PC-9 (cell line): Measurements from ENCODE around the gene GCNT2.

Source experiments
- EZH2 ChIP-seq: fragments of 200-600 bp; sonication (generic); IDR thresholded peaks from 2 replicates; pipeline ENCODE4 v1.8.0; 2017; ENCODE audit warnings: antibody characterized with exemption, low read depth
- TF ChIP-seq, protein P1 (sequence below): fragments of 200-600 bp; sonication (generic); conservative IDR thresholded peaks from 2 replicates; pipeline ENCODE4 v1.6.1; 2017; ENCODE audit warnings: mixed run types, antibody characterized with exemption, mild to moderate bottlenecking, moderate library complexity

- TF ChIP-seq, protein P1, sequence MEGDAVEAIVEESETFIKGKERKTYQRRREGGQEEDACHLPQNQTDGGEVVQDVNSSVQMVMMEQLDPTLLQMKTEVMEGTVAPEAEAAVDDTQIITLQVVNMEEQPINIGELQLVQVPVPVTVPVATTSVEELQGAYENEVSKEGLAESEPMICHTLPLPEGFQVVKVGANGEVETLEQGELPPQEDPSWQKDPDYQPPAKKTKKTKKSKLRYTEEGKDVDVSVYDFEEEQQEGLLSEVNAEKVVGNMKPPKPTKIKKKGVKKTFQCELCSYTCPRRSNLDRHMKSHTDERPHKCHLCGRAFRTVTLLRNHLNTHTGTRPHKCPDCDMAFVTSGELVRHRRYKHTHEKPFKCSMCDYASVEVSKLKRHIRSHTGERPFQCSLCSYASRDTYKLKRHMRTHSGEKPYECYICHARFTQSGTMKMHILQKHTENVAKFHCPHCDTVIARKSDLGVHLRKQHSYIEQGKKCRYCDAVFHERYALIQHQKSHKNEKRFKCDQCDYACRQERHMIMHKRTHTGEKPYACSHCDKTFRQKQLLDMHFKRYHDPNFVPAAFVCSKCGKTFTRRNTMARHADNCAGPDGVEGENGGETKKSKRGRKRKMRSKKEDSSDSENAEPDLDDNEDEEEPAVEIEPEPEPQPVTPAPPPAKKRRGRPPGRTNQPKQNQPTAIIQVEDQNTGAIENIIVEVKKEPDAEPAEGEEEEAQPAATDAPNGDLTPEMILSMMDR, result no peak
- TF ChIP-seq EZH2, result no peak
Observed at GRCh38 chr6:10534419-10534762, 13.2 kb downstream of the GCNT2 start.
